CD14-positive monocyte (primary cell): Measurements from ENCODE around the gene LRRC4C. TPM values are rescaled to one million over a fixed set of nuclear protein-coding genes. Genes with fewer than 3 reads are reported as not detected.

Experiments
- DNase-seq, 3 donors: peaks; one replicate each; pipeline ENCODE4 v3.0.0-alpha.2; 2011 to 2022
- H2AFZ ChIP-seq: 2 replicates; pipeline ENCODE4 v1.6.0; 2012; ENCODE audit warnings: mild to moderate bottlenecking, low read depth, low read length, inconsistent platforms; ENCODE audit not compliant: insufficient read depth, poor library complexity, severe bottlenecking
- H3K27ac ChIP-seq, 2 donors: 1 replicate in 1 of 2; 2 replicates in 1 of 2; pipeline ENCODE4 v1.5.1; 2012 to 2013; ENCODE audit warnings: low read length in 2 of 2, control low read depth in 1 of 2, inconsistent platforms in 1 of 2, low read depth in 1 of 2, mild to moderate bottlenecking in 1 of 2
- H3K27me3 ChIP-seq, 2 donors: one replicate each; pipeline versions ENCODE4 v1.6.0 to v1.6.1; 2011 to 2013; ENCODE audit warnings: low read length in 2 of 2; ENCODE audit not compliant: control insufficient read depth in 2 of 2, insufficient read depth in 2 of 2
- H3K36me3 ChIP-seq, 2 donors: replicated peaks in 1 of 2; 1 replicate in 1 of 2; 2 replicates in 1 of 2; pipeline versions ENCODE4 v1.5.1 to v1.6.1; 2012 to 2013; ENCODE audit warnings: low read length in 2 of 2, control low read depth in 1 of 2, inconsistent platforms in 1 of 2, mild to moderate bottlenecking in 1 of 2; ENCODE audit not compliant: insufficient read depth in 2 of 2, control insufficient read depth in 1 of 2
- H3K4me1 ChIP-seq, 2 donors: 1 replicate in 1 of 2; 2 replicates in 1 of 2; pipeline versions ENCODE4 v1.5.1 to v1.6.1; 2012 to 2013; ENCODE audit warnings: low read length in 2 of 2, control low read depth in 1 of 2, inconsistent platforms in 1 of 2, mild to moderate bottlenecking in 1 of 2, moderate library complexity in 1 of 2; ENCODE audit not compliant: insufficient read depth in 2 of 2, control insufficient read depth in 1 of 2
- H3K4me2 ChIP-seq: replicated peaks from 2 replicates; pipeline ENCODE3; 2012; ENCODE audit warnings: low read length, moderate library complexity, mild to moderate bottlenecking; ENCODE audit not compliant: poor library complexity, severe bottlenecking; ENCODE audit errors: extremely low read depth
- H3K4me3 ChIP-seq, 3 experiments: fragments of 200-600 bp in 1 of 3; sonication (generic) in 1 of 3; replicated peaks in 1 of 3; 1 replicate in 2 of 3; 2 replicates in 1 of 3; pipeline ENCODE4 v1.5.1; 2011 to 2013; ENCODE audit warnings: low read length in 3 of 3, mild to moderate bottlenecking in 3 of 3, control low read depth in 2 of 3, low read depth in 2 of 3, inconsistent platforms in 1 of 3, moderate library complexity in 1 of 3
- H3K79me2 ChIP-seq: 2 replicates; pipeline ENCODE4 v1.6.0; 2012; ENCODE audit warnings: mild to moderate bottlenecking, control low read depth, inconsistent platforms, low read length, moderate library complexity; ENCODE audit not compliant: insufficient read depth
- H3K9ac ChIP-seq: 2 replicates; pipeline ENCODE4 v1.6.0; 2017; ENCODE audit warnings: low read length, mild to moderate bottlenecking; ENCODE audit not compliant: insufficient read depth, poor library complexity, severe bottlenecking
- H3K9me3 ChIP-seq, 2 donors: replicated peaks in 1 of 2; 1 replicate in 1 of 2; 2 replicates in 1 of 2; pipeline versions ENCODE4 v1.5.1 to v1.6.1; 2012 to 2013; ENCODE audit warnings: low read length in 2 of 2, control low read depth in 1 of 2; ENCODE audit not compliant: control insufficient read depth in 1 of 2, insufficient read depth in 1 of 2
- H4K20me1 ChIP-seq: 2 replicates; pipeline ENCODE4 v1.6.0; 2012; ENCODE audit warnings: mild to moderate bottlenecking, low read length, control low read depth, moderate library complexity; ENCODE audit not compliant: insufficient read depth
- H3K27ac Mint-ChIP-seq, 7 donors: one replicate each; pipeline ENCODE4 v1.8.0; 2020; ENCODE audit warnings: mild to moderate bottlenecking in 7 of 7, mixed read lengths in 7 of 7, moderate library complexity in 6 of 7, inconsistent platforms in 2 of 7
- H3K27me3 Mint-ChIP-seq, 3 donors: one replicate each; pipeline ENCODE4 v1.8.0; 2021 to 2022; ENCODE audit warnings: low read depth in 3 of 3, mild to moderate bottlenecking in 3 of 3, mixed read lengths in 3 of 3, moderate library complexity in 3 of 3, inconsistent platforms in 1 of 3
- H3K36me3 Mint-ChIP-seq, 2 donors: one replicate each; pipeline ENCODE4 v1.8.0; 2020; ENCODE audit warnings: mixed read lengths in 2 of 2, inconsistent platforms in 1 of 2, mild to moderate bottlenecking in 1 of 2
- H3K4me1 Mint-ChIP-seq: one replicate; pipeline ENCODE4 v1.8.0; 2020; ENCODE audit warnings: mild to moderate bottlenecking, mixed read lengths
- H3K4me3 Mint-ChIP-seq, 2 donors: one replicate each; pipeline ENCODE4 v1.8.0; 2020; ENCODE audit warnings: mild to moderate bottlenecking in 2 of 2, mixed read lengths in 2 of 2, moderate library complexity in 1 of 2
- H3K9me3 Mint-ChIP-seq, 7 donors: one replicate each; pipeline ENCODE4 v1.8.0; 2020 to 2022; ENCODE audit warnings: mixed read lengths in 7 of 7, mild to moderate bottlenecking in 6 of 7, moderate library complexity in 6 of 7, inconsistent platforms in 2 of 7
- CTCF ChIP-seq: fragments of 200-600 bp; IDR thresholded peaks from one replicate; pipeline ENCODE4 v1.8.0; 2022; ENCODE audit warnings: antibody characterized with exemption, mild to moderate bottlenecking
- WGBS: methylation state at CpG from one replicate; pipeline ENCODE4 v1.1.5; 2013; ENCODE audit warnings: missing lambda C conversion rate; ENCODE audit not compliant: insufficient coverage; 5-methylcytosine and 5-hydroxymethylcytosine counted together
- intact Hi-C, 2 donors: fragments of 100-400 bp; cut with micrococcal nuclease; formaldehyde crosslinking; loops; one replicate each; pipeline versions ENCODE4 v1.15.0 to v1.15.1; 2023
- polyA plus RNA-seq, 3 donors: library from polyadenylated mRNA; depleted of rRNA in 1 of 3; unstranded in 2 of 3; stranded (reverse) in 1 of 3; fragments of 300-500 nt in 2 of 3; fragments of >200 nt in 1 of 3; fragmentation: Illumina TruSeq in 2 of 3; gene quantifications; 1 replicate in 2 of 3; 2 replicates in 1 of 3; pipeline ENCODE4 v1.2.3, GENCODE V29; 2012 to 2021

LRRC4C gene
- polyA plus RNA-seq, 3 donors, result not detected

- WGBS, result no CpG with 5 or more reads among the region's 3 CpGs
- Histone ChIP-seq H3K4me3 (no peak overlapping the region), H3K4me2 (no peak overlapping the region), H3K9ac (no peak overlapping the region), H3K9me3 (no peaks in the 10 kb centered on the region), H3K4me1 (no peaks in the 10 kb centered on the region), H2AFZ (no peak overlapping the region), H3K27me3 (no peaks in the 10 kb centered on the region), H4K20me1 (no peaks in the 10 kb centered on the region), H3K27ac (no peak overlapping the region), H3K79me2 (no peaks in the 10 kb centered on the region), H3K36me3 (no peaks in the 10 kb centered on the region)
- no peak for DNase-seq
- no peak overlapping the region for H3K27ac Mint-ChIP-seq
- H3K36me3 Mint-ChIP-seq, result no peaks in the 10 kb centered on the region
- H3K27me3 Mint-ChIP-seq, result peaks cover 0 to 3% (median 0%) of the 10 kb centered on the region in 3 donors
- H3K9me3 Mint-ChIP-seq, result peaks cover 0 to 7% (median 3%) of the 10 kb centered on the region in 7 donors
- H3K4me3 Mint-ChIP-seq, result no peak overlapping the region
- no peaks in the 10 kb centered on the region for H3K4me1 Mint-ChIP-seq
- intact Hi-C loops, result no loop called here
- no peak for TF ChIP-seq CTCF
Observed at GRCh38 chr11:40219401-40219800, 1240.1 kb downstream of the LRRC4C start.

GRCh38 chr11:40215556-40215955 is 1243.9 kb downstream of the LRRC4C start:
- Mint-ChIP-seq H3K4me3 (no peak overlapping the region), H3K36me3 (no peaks in the 10 kb centered on the region), H3K4me1 (no peaks in the 10 kb centered on the region), H3K27ac (no peak overlapping the region), H3K27me3 (peaks cover 0 to 4% (median 0%) of the 10 kb centered on the region in 3 donors), H3K9me3 (peaks cover 0 to 10% (median 5%) of the 10 kb centered on the region in 7 donors)
- TF ChIP-seq CTCF, result no peak
- no peaks in the 10 kb centered on the region for H3K36me3 ChIP-seq
- no peaks in the 10 kb centered on the region for H3K9me3 ChIP-seq
- WGBS, result 100% methylated on average over 1 of the region's 2 CpGs
- intact Hi-C loops, result no loop called here
- H3K4me2 ChIP-seq, result no peak overlapping the region
- no peaks in the 10 kb centered on the region for H3K27me3 ChIP-seq
- no peak overlapping the region for H3K9ac ChIP-seq
- H3K79me2 ChIP-seq, result no peaks in the 10 kb centered on the region
- H3K4me3 ChIP-seq, result no peak overlapping the region
- no peaks in the 10 kb centered on the region for H3K4me1 ChIP-seq
- no peak overlapping the region for H2AFZ ChIP-seq
- DNase-seq, result no peak
- no peak overlapping the region for H3K27ac ChIP-seq
- no peaks in the 10 kb centered on the region for H4K20me1 ChIP-seq
